Parathyroid adenoma (tissue), 2 donors: Measurements from ENCODE around the gene TOX3.

Experiments
- H2AFZ ChIP-seq: fragments of 300-600 bp; sonication (generic); one replicate; pipeline ENCODE4 v1.7.0; 2017; ENCODE audit warnings: antibody characterized with exemption, mild to moderate bottlenecking
- H3K27ac ChIP-seq: fragments of 300-600 bp; sonication (generic); one replicate; pipeline ENCODE4 v1.7.0; 2017
- H3K27me3 ChIP-seq: fragments of 300-600 bp; sonication (generic); one replicate; pipeline ENCODE4 v1.7.0; 2017; ENCODE audit warnings: low read length; ENCODE audit not compliant: control insufficient read depth, insufficient read depth
- H3K36me3 ChIP-seq: fragments of 300-600 bp; sonication (generic); one replicate; pipeline ENCODE4 v1.7.0; 2017; ENCODE audit warnings: low read length; ENCODE audit not compliant: control insufficient read depth, insufficient read depth
- H3K4me1 ChIP-seq: fragments of 300-600 bp; sonication (generic); one replicate; pipeline ENCODE4 v1.7.0; 2017; ENCODE audit warnings: control low read depth
- H3K4me2 ChIP-seq: fragments of 300-600 bp; sonication (generic); one replicate; pipeline ENCODE4 v1.7.0; 2017; ENCODE audit warnings: low read length
- H3K4me3 ChIP-seq: fragments of 300-600 bp; sonication (generic); one replicate; pipeline ENCODE4 v1.7.0; 2017; ENCODE audit warnings: low read depth, low read length
- H3K79me2 ChIP-seq: fragments of 300-600 bp; sonication (generic); one replicate; pipeline ENCODE4 v1.7.0; 2017; ENCODE audit warnings: control low read depth
- H3K9ac ChIP-seq: fragments of 300-600 bp; sonication (generic); one replicate; pipeline ENCODE4 v1.7.0; 2017; ENCODE audit warnings: mild to moderate bottlenecking
- H3K9me3 ChIP-seq: fragments of 300-600 bp; sonication (generic); one replicate; pipeline ENCODE4 v1.7.0; 2017; ENCODE audit warnings: low read length; ENCODE audit not compliant: control insufficient read depth
- CTCF ChIP-seq: fragments of 300-600 bp; sonication (generic); IDR thresholded peaks from one replicate; pipeline ENCODE4 v1.7.0; 2017; ENCODE audit warnings: antibody characterized with exemption, mild to moderate bottlenecking
- donor health status: primary hyperparathyroidism.

TOX3 gene

GRCh38 chr16:52456368-52456767, 90.6 kb downstream of the TOX3 start:
- H3K4me1 ChIP-seq: no peaks in the 10 kb centered on the region
- H3K9me3 ChIP-seq: no peaks in the 10 kb centered on the region
- H3K9ac ChIP-seq: no peak overlapping the region
- H2AFZ ChIP-seq: no peak overlapping the region
- H3K36me3 ChIP-seq: no peaks in the 10 kb centered on the region
- H3K79me2 ChIP-seq: no peaks in the 10 kb centered on the region
- no peak for TF ChIP-seq CTCF
- H3K27ac ChIP-seq: no peak overlapping the region
- no peak overlapping the region for H3K4me2 ChIP-seq
- H3K27me3 ChIP-seq: no peaks in the 10 kb centered on the region
- H3K4me3 ChIP-seq: no peak overlapping the region

GRCh38 chr16:52455549-52456277, 91.2 kb downstream of the TOX3 start:
- no peaks in the 10 kb centered on the region for H3K36me3 ChIP-seq
- TF ChIP-seq CTCF: no peak
- H3K79me2 ChIP-seq: no peaks in the 10 kb centered on the region
- H3K4me3 ChIP-seq: no peak overlapping the region
- no peak overlapping the region for H2AFZ ChIP-seq
- no peak overlapping the region for H3K4me2 ChIP-seq
- no peak overlapping the region for H3K9ac ChIP-seq
- no peaks in the 10 kb centered on the region for H3K4me1 ChIP-seq
- no peak overlapping the region for H3K27ac ChIP-seq
- no peaks in the 10 kb centered on the region for H3K9me3 ChIP-seq
- H3K27me3 ChIP-seq: no peaks in the 10 kb centered on the region

GRCh38 chr16:52453644-52454043, 93.3 kb downstream of the TOX3 start:
- no peaks in the 10 kb centered on the region for H3K4me1 ChIP-seq
- no peak overlapping the region for H3K4me2 ChIP-seq
- no peaks in the 10 kb centered on the region for H3K79me2 ChIP-seq
- H3K9ac ChIP-seq: no peak overlapping the region
- no peaks in the 10 kb centered on the region for H3K9me3 ChIP-seq
- no peak overlapping the region for H3K4me3 ChIP-seq
- no peak overlapping the region for H3K27ac ChIP-seq
- TF ChIP-seq CTCF: no peak
- no peaks in the 10 kb centered on the region for H3K36me3 ChIP-seq
- H2AFZ ChIP-seq: no peak overlapping the region
- no peaks in the 10 kb centered on the region for H3K27me3 ChIP-seq

- Histone ChIP-seq H3K36me3 (no peaks in the 10 kb centered on the region), H3K9ac (no peak overlapping the region), H3K9me3 (no peaks in the 10 kb centered on the region), H3K4me3 (no peak overlapping the region), H3K4me2 (no peak overlapping the region), H3K27ac (no peak overlapping the region), H3K27me3 (no peaks in the 10 kb centered on the region), H3K4me1 (no peaks in the 10 kb centered on the region), H2AFZ (no peak overlapping the region), H3K79me2 (no peaks in the 10 kb centered on the region)
- no peak for TF ChIP-seq CTCF
These were observed 94.9 kb downstream of the TOX3 start for GRCh38 chr16:52451971-52452421.

- H3K4me1 ChIP-seq: no peaks in the 10 kb centered on the region
These were observed 96.0 kb downstream of the TOX3 start for GRCh38 chr16:52450916-52451315.

More at GRCh38 chr16:52450916-52451315, 96.0 kb downstream of the TOX3 start:
- no peak overlapping the region for H3K9ac ChIP-seq
- no peak overlapping the region for H3K27ac ChIP-seq
- no peak for TF ChIP-seq CTCF
- no peak overlapping the region for H2AFZ ChIP-seq
- H3K79me2 ChIP-seq: no peaks in the 10 kb centered on the region
- no peaks in the 10 kb centered on the region for H3K9me3 ChIP-seq
- H3K4me3 ChIP-seq: no peak overlapping the region
- H3K36me3 ChIP-seq: no peaks in the 10 kb centered on the region
- no peaks in the 10 kb centered on the region for H3K27me3 ChIP-seq
- no peak overlapping the region for H3K4me2 ChIP-seq
